Measurements from ENCODE around the gene PRDM16. TPM values are rescaled to one million over a fixed set of nuclear protein-coding genes. Genes with fewer than 3 reads are reported as not detected.

Gene PRDM16
- total RNA-seq, 1 donor from 2014 or later = 0.43 TPM

GRCh38 chr1:3305156-3305555, 236.2 kb downstream of the PRDM16 start:
- H3K4me1 ChIP-seq (ENCODE audit: insufficient read depth, low read length) = peaks cover 17% of the 10 kb centered on the region
- no peaks in the 10 kb centered on the region for H3K27me3 ChIP-seq (ENCODE audit: insufficient read depth, low read length)
- DNase-seq (ENCODE audit: low read depth) (no peak), FAIRE-seq (no peak)
- no peak for TF ChIP-seq CTCF (IDR thresholded peaks at IDR 0.05; ENCODE audit: insufficient read depth, low read depth, low read length)
- TF ChIP-seq EZH2 (IDR thresholded peaks at IDR 0.05; ENCODE audit: insufficient read depth, low read length) = no peak
- no peaks in the 10 kb centered on the region for H3K36me3 ChIP-seq (ENCODE audit: insufficient read depth, low read length)
- no peak overlapping the region for H3K27ac ChIP-seq (ENCODE audit: low read depth, low read length)
- H3K79me2 ChIP-seq (ENCODE audit: insufficient read depth, low read length) = no peaks in the 10 kb centered on the region
- H3K4me3 ChIP-seq (ENCODE audit: insufficient read depth, low read depth, low read length) = no peak overlapping the region
- H3K9me3 ChIP-seq (ENCODE audit: insufficient read depth, low read depth, low read length) = no peaks in the 10 kb centered on the region
- peaks cover 35% of the 10 kb centered on the region for H3K27me3 Mint-ChIP-seq (ENCODE audit: low read depth, unreplicated experiment)
- H3K36me3 Mint-ChIP-seq (ENCODE audit: low read depth, unreplicated experiment) = peaks cover 3% of the 10 kb centered on the region
- H3K4me3 Mint-ChIP-seq (ENCODE audit: unreplicated experiment) = no peak overlapping the region
- H3K9me3 Mint-ChIP-seq (ENCODE audit: unreplicated experiment) = peaks cover 5% of the 10 kb centered on the region
- H3K9ac ChIP-seq (ENCODE audit: low read length) = no peak overlapping the region
- H3K4me1 Mint-ChIP-seq (ENCODE audit: low read depth, unreplicated experiment) = peaks cover 16% of the 10 kb centered on the region
- H4K20me1 ChIP-seq (ENCODE audit: insufficient read depth, low read length) = no peaks in the 10 kb centered on the region
- no peak overlapping the region for H3K4me2 ChIP-seq (ENCODE audit: low read length)
- no peak overlapping the region for H2AFZ ChIP-seq (ENCODE audit: low read depth, low read length)
- H3K27ac Mint-ChIP-seq (ENCODE audit: unreplicated experiment) = no peak overlapping the region

GRCh38 chr1:3306583-3307291, 237.7 kb downstream of the PRDM16 start:
- H3K36me3 Mint-ChIP-seq (ENCODE audit: low read depth, unreplicated experiment) = peaks cover 3% of the 10 kb centered on the region
- Histone ChIP-seq H3K36me3 (ENCODE audit: insufficient read depth, low read length) (no peaks in the 10 kb centered on the region), H3K4me3 (ENCODE audit: insufficient read depth, low read depth, low read length) (no peak overlapping the region), H4K20me1 (ENCODE audit: insufficient read depth, low read length) (no peaks in the 10 kb centered on the region), H3K9ac (ENCODE audit: low read length) (peak overlapping the region; percentile 39), H3K4me1 (ENCODE audit: insufficient read depth, low read length) (peaks cover 17% of the 10 kb centered on the region), H3K9me3 (ENCODE audit: insufficient read depth, low read depth, low read length) (no peaks in the 10 kb centered on the region), H2AFZ (ENCODE audit: low read depth, low read length) (no peak overlapping the region), H3K27ac (ENCODE audit: low read depth, low read length) (peak overlapping the region; percentile 58), H3K27me3 (ENCODE audit: insufficient read depth, low read length) (no peaks in the 10 kb centered on the region), H3K79me2 (ENCODE audit: insufficient read depth, low read length) (peaks cover 6% of the 10 kb centered on the region), H3K4me2 (ENCODE audit: low read length) (peak overlapping the region; percentile 68)
- H3K4me1 Mint-ChIP-seq (ENCODE audit: low read depth, unreplicated experiment) = peaks cover 16% of the 10 kb centered on the region
- peak overlapping the region; percentile 48 for H3K27ac Mint-ChIP-seq (ENCODE audit: unreplicated experiment)
- peaks cover 30% of the 10 kb centered on the region for H3K27me3 Mint-ChIP-seq (ENCODE audit: low read depth, unreplicated experiment)
- no peak overlapping the region for H3K4me3 Mint-ChIP-seq (ENCODE audit: unreplicated experiment)
- FAIRE-seq = no peak
- peaks cover 5% of the 10 kb centered on the region for H3K9me3 Mint-ChIP-seq (ENCODE audit: unreplicated experiment)
- DNase-seq (ENCODE audit: low read depth) = peak; percentile 92
- no peak for TF ChIP-seq CTCF (IDR thresholded peaks at IDR 0.05; ENCODE audit: insufficient read depth, low read depth, low read length)
- TF ChIP-seq EZH2 (IDR thresholded peaks at IDR 0.05; ENCODE audit: insufficient read depth, low read length) = no peak

GRCh38 chr1:3307359-3307758, 238.4 kb downstream of the PRDM16 start:
- Mint-ChIP-seq H3K27ac (ENCODE audit: unreplicated experiment) (peak overlapping the region; percentile 48), H3K36me3 (ENCODE audit: low read depth, unreplicated experiment) (no peaks in the 10 kb centered on the region), H3K4me1 (ENCODE audit: low read depth, unreplicated experiment) (peaks cover 16% of the 10 kb centered on the region), H3K27me3 (ENCODE audit: low read depth, unreplicated experiment) (peaks cover 27% of the 10 kb centered on the region), H3K9me3 (ENCODE audit: unreplicated experiment) (peaks cover 2% of the 10 kb centered on the region), H3K4me3 (ENCODE audit: unreplicated experiment) (no peak overlapping the region)
- H4K20me1 ChIP-seq (ENCODE audit: insufficient read depth, low read length) = no peaks in the 10 kb centered on the region
- H3K79me2 ChIP-seq (ENCODE audit: insufficient read depth, low read length) = peaks cover 11% of the 10 kb centered on the region
- no peak overlapping the region for H3K4me3 ChIP-seq (ENCODE audit: insufficient read depth, low read depth, low read length)
- H3K9ac ChIP-seq (ENCODE audit: low read length) = peak overlapping the region; percentile 39
- DNase-seq (ENCODE audit: low read depth) = no peak
- no peaks in the 10 kb centered on the region for H3K27me3 ChIP-seq (ENCODE audit: insufficient read depth, low read length)
- no peak overlapping the region for H2AFZ ChIP-seq (ENCODE audit: low read depth, low read length)
- peaks cover 18% of the 10 kb centered on the region for H3K4me1 ChIP-seq (ENCODE audit: insufficient read depth, low read length)
- TF ChIP-seq EZH2 (IDR thresholded peaks at IDR 0.05; ENCODE audit: insufficient read depth, low read length) = no peak
- no peaks in the 10 kb centered on the region for H3K36me3 ChIP-seq (ENCODE audit: insufficient read depth, low read length)
- peak overlapping the region; percentile 68 for H3K4me2 ChIP-seq (ENCODE audit: low read length)
- H3K9me3 ChIP-seq (ENCODE audit: insufficient read depth, low read depth, low read length) = no peaks in the 10 kb centered on the region
- H3K27ac ChIP-seq (ENCODE audit: low read depth, low read length) = peak overlapping the region; percentile 58
- FAIRE-seq = no peak

Data from astrocyte (in vitro differentiated cells and primary cell).